Cardiac atrium fibroblast (primary cell): Measurements from ENCODE around the gene BASP1. TPM values are rescaled to one million over a fixed set of nuclear protein-coding genes. Genes with fewer than 3 reads are reported as not detected.

Source experiments
- total RNA-seq: library from RNA; depleted of rRNA; stranded (reverse); fragments of >200 nt; gene quantifications from 2 replicates; pipeline ENCODE4 v1.2.3, GENCODE V29; 2015

The BASP1 gene
- 118 and 158 TPM in 2 replicates for total RNA-seq

DNA sequence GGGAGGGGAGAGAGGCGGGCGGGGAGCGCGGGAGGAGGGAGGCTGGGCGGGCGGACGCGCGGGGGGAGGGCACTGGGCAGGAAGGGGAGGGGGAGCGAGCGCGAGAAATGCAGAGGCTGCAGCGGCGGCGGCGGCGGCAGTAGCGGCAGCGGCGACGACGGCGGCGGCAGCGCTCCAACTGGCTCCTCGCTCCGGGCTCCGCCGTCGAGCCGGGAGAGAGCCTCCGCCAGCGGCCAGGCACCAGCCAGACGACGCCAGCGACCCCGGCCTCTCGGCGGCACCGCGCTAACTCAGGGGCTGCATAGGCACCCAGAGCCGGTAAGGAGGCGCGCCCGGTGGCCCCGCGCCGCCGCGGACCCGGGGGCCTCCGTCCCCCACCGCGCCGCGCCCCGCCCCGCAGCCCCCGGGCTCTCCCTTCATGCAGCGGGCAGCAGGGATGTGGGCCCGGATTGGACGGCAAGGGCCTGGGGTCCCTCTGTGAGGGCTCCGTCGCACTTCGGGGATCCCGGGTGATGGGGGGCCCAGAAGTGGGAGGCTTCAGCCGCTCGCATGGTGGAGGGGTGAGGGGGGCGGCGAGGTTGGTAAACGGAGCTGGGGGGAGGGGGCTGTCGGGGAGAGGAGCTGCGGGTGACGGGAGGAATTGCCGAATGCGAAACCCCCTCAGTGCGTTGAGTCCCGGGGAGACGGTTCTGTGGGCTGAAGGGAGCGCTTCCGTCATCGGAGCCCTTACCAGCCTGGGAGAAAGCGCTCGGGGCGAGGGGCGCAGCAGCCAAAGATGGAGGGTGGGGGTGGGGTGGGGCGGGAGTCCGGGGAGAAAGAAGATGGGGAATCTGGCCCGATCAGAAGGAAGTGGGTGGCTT, at the start of gene BASP1:
Gene BASP1, plus strand, starts transcription at position 139 of the 860 bp plus-strand sequence. CDS start 57,586 bp downstream, outside the sequence.

